B cell (primary cell): ENCODE results near the gene PI4KA. TPM values are rescaled to one million over a fixed set of nuclear protein-coding genes. Genes with fewer than 3 reads are reported as not detected.

Experiments used
- ATAC-seq: fragments of 200-7000 bp; cut with Tn5 transposase; one replicate; pipeline ENCODE4 v1.10.0; 2021; ENCODE audit warnings: low read depth, mild to moderate bottlenecking, moderate number of reproducible peaks, moderate library complexity
- CTCF ChIA-PET: fragments of 350-600 bp; sonication (Branson Sonifier 250); formaldehyde crosslinking; loops from one replicate; lab custom pipeline; 2021; ENCODE audit warnings: antibody characterized with exemption, inconsistent platforms; lab: Charles Lee
- POLR2A ChIA-PET: fragments of 350-600 bp; sonication (Branson Sonifier 250); formaldehyde crosslinking; loops from one replicate; lab custom pipeline; 2021; ENCODE audit warnings: antibody characterized with exemption; lab: Charles Lee
- DNase-seq: peaks from one replicate; pipeline ENCODE4 v3.0.0; 2013
- H2AFZ ChIP-seq: 2 replicates; pipeline ENCODE4 v1.6.1; 2012; ENCODE audit warnings: mild to moderate bottlenecking, low read depth, low read length; ENCODE audit not compliant: insufficient read depth, poor library complexity, severe bottlenecking
- H3K27ac ChIP-seq, 2 donors: 1 replicate in 1 of 2; 2 replicates in 1 of 2; pipeline ENCODE4 v1.5.1; 2012 to 2013; ENCODE audit warnings: low read length in 2 of 2, mild to moderate bottlenecking in 2 of 2, moderate library complexity in 1 of 2
- H3K27me3 ChIP-seq, 4 experiments: fragments of 200-600 bp in 1 of 4; sonication (generic) in 1 of 4; replicated peaks in 1 of 4; 1 replicate in 2 of 4; 2 replicates in 2 of 4; pipeline versions ENCODE4 v1.6.1 to v1.7.0; 2013 to 2016; ENCODE audit warnings: low read length in 3 of 4, mild to moderate bottlenecking in 2 of 4, mixed read lengths in 1 of 4, moderate library complexity in 1 of 4; ENCODE audit not compliant: insufficient read depth in 4 of 4, control insufficient read depth in 3 of 4; ENCODE audit errors: control extremely low read depth in 1 of 4
- H3K36me3 ChIP-seq, 2 experiments: replicated peaks in 1 of 2; 1 replicate in 1 of 2; 2 replicates in 1 of 2; pipeline versions ENCODE4 v1.6.1 to v1.7.1; 2013; ENCODE audit warnings: low read length in 1 of 2; ENCODE audit not compliant: insufficient read depth in 2 of 2, control insufficient read depth in 1 of 2; ENCODE audit errors: control extremely low read depth in 1 of 2, extremely low read depth in 1 of 2
- H3K4me1 ChIP-seq, 2 donors: fragments of 200-600 bp in 1 of 2; sonication (generic) in 1 of 2; 1 replicate in 1 of 2; 2 replicates in 1 of 2; pipeline versions ENCODE4 v1.5.1 to v1.6.1; 2013 to 2017; ENCODE audit warnings: low read length in 2 of 2; ENCODE audit not compliant: control insufficient read depth in 2 of 2, insufficient read depth in 2 of 2
- H3K4me2 ChIP-seq: replicated peaks from 2 replicates; pipeline ENCODE3; 2012; ENCODE audit warnings: mild to moderate bottlenecking, low read depth, low read length; ENCODE audit not compliant: poor library complexity, severe bottlenecking
- H3K4me3 ChIP-seq, 5 experiments: fragments of 200-600 bp in 1 of 5; sonication (generic) in 1 of 5; 1 replicate in 3 of 5; 2 replicates in 2 of 5; pipeline versions ENCODE4 v1.5.1 to v1.7.0; 2011 to 2016; ENCODE audit warnings: low read length in 4 of 5, mild to moderate bottlenecking in 4 of 5, low read depth in 2 of 5, control low read depth in 1 of 5, moderate library complexity in 1 of 5; ENCODE audit not compliant: insufficient read depth in 1 of 5; ENCODE audit errors: control extremely low read depth in 1 of 5, extremely low read depth in 1 of 5
- H3K79me2 ChIP-seq: fragments of 200-600 bp; sonication (generic); one replicate; pipeline ENCODE4 v1.6.0; 2016; ENCODE audit warnings: low read length; ENCODE audit not compliant: control insufficient read depth, insufficient read depth
- H3K9ac ChIP-seq: fragments of 200-600 bp; sonication (generic); 2 replicates; pipeline ENCODE4 v1.6.1; 2017; ENCODE audit warnings: mild to moderate bottlenecking, low read length, moderate library complexity
- H3K9me3 ChIP-seq, 3 donors: one replicate each; pipeline versions ENCODE4 v1.6.1 to v1.7.1; 2013; ENCODE audit warnings: low read length in 2 of 3; ENCODE audit not compliant: control insufficient read depth in 2 of 3, insufficient read depth in 1 of 3; ENCODE audit errors: control extremely low read depth in 1 of 3
- H4K20me1 ChIP-seq: 2 replicates; pipeline ENCODE4 v1.6.0; 2012; ENCODE audit warnings: mild to moderate bottlenecking, low read length; ENCODE audit not compliant: insufficient read depth, control insufficient read depth, poor library complexity, severe bottlenecking
- H3K27ac Mint-ChIP-seq: one replicate; pipeline ENCODE4 v1.8.0; 2021; ENCODE audit warnings: mixed read lengths
- H3K27me3 Mint-ChIP-seq: one replicate; pipeline ENCODE4 v1.8.0; 2021; ENCODE audit warnings: mixed read lengths
- H3K4me1 Mint-ChIP-seq: one replicate; pipeline ENCODE4 v1.8.0; 2021; ENCODE audit warnings: mixed read lengths
- H3K4me3 Mint-ChIP-seq: one replicate; pipeline ENCODE4 v1.8.0; 2021; ENCODE audit warnings: mixed read lengths
- H3K9me3 Mint-ChIP-seq: one replicate; pipeline ENCODE4 v1.8.0; 2022; ENCODE audit warnings: mixed read lengths; ENCODE audit not compliant: insufficient read depth
- CTCF ChIP-seq: fragments of 200-600 bp; IDR thresholded peaks from one replicate; pipeline ENCODE4 v1.8.0; 2022; ENCODE audit warnings: antibody characterized with exemption, mild to moderate bottlenecking
- EZH2 ChIP-seq: IDR thresholded peaks from 2 replicates; pipeline ENCODE4 v1.6.1; 2012; ENCODE audit warnings: borderline replicate concordance, low read depth, mild to moderate bottlenecking, moderate library complexity, low read length; ENCODE audit not compliant: insufficient read depth, poor library complexity, severe bottlenecking
- WGBS: methylation state at CpG from one replicate; pipeline ENCODE4 v1.1.5; 2013; ENCODE audit warnings: missing lambda C conversion rate; ENCODE audit not compliant: insufficient coverage; 5-methylcytosine and 5-hydroxymethylcytosine counted together
- intact Hi-C: fragments of 100-400 bp; cut with micrococcal nuclease; formaldehyde crosslinking; loops from one replicate; pipeline ENCODE4 v1.10.0; 2022
- polyA plus RNA-seq: library from polyadenylated mRNA; depleted of rRNA; stranded (reverse); fragments of >200 nt; gene quantifications from 2 replicates; pipeline ENCODE4 v1.2.3, GENCODE V29; 2012
- total RNA-seq, 2 donors: library from RNA; stranded (reverse); fragments of 120-200 nt in 1 of 2; gene quantifications; 1 replicate in 1 of 2; 2 replicates in 1 of 2; pipeline versions ENCODE4 v1.2.3 to v1.2.4, GENCODE V29; 2013 to 2022

PI4KA gene
- total and polyA plus RNA-seq, 2 donors (not counting 1 experiment from before 2014, with no cell fraction given) = 85.9 to 156 TPM

- peaks cover 67% of the 10 kb centered on the region for H4K20me1 ChIP-seq
- H3K27me3 Mint-ChIP-seq = no peaks in the 10 kb centered on the region
- H3K4me2 ChIP-seq = no peak overlapping the region
- no peaks in the 10 kb centered on the region for H3K27me3 ChIP-seq
- H3K9ac ChIP-seq = no peak overlapping the region
- no peak for ATAC-seq
- peaks cover 0 to 3% of the 10 kb centered on the region in 2 donors for H3K4me1 ChIP-seq
- H3K27ac ChIP-seq = no peak overlapping the region
- no peaks in the 10 kb centered on the region for H3K36me3 ChIP-seq
- peaks cover 95% of the 10 kb centered on the region for H3K79me2 ChIP-seq
- no peak overlapping the region for H3K4me3 Mint-ChIP-seq
- no peaks in the 10 kb centered on the region for H3K9me3 Mint-ChIP-seq
- no peak overlapping the region for H3K4me3 ChIP-seq
- no peaks in the 10 kb centered on the region for H3K9me3 ChIP-seq
- no peak for DNase-seq
- H2AFZ ChIP-seq = no peak overlapping the region
- POLR2A ChIA-PET = no interaction called here
- intact Hi-C loops = no loop called here
- TF ChIP-seq EZH2 (no peak), CTCF (no peak)
- no peak overlapping the region for H3K27ac Mint-ChIP-seq
- CTCF ChIA-PET = no interaction called here
- 90% methylated on average over 1 of the region's 5 CpGs for WGBS
- peaks cover 42% of the 10 kb centered on the region for H3K4me1 Mint-ChIP-seq
Observed at GRCh38 chr22:20844055-20845037, 14.3 kb downstream of the PI4KA start.

GRCh38 chr22:20843501-20843900 lies 15.1 kb downstream of the PI4KA start:
- Mint-ChIP-seq H3K4me3 (no peak overlapping the region), H3K4me1 (peaks cover 41% of the 10 kb centered on the region), H3K9me3 (no peaks in the 10 kb centered on the region), H3K27me3 (no peaks in the 10 kb centered on the region), H3K27ac (no peak overlapping the region)
- ChIA-PET CTCF (no interaction called here), POLR2A (no interaction called here)
- WGBS = 38% methylated on average over 1 of the region's 2 CpGs
- DNase-seq (no peak), ATAC-seq (no peak)
- peaks cover 0 to 3% of the 10 kb centered on the region in 2 donors for H3K4me1 ChIP-seq
- H3K27ac ChIP-seq = no peak overlapping the region
- H3K9me3 ChIP-seq = no peaks in the 10 kb centered on the region
- intact Hi-C loops = no loop called here
- H3K4me3 ChIP-seq = no peak overlapping the region
- H3K27me3 ChIP-seq = no peaks in the 10 kb centered on the region
- H4K20me1 ChIP-seq = peaks cover 69% of the 10 kb centered on the region
- H3K79me2 ChIP-seq = peaks cover 97% of the 10 kb centered on the region
- no peaks in the 10 kb centered on the region for H3K36me3 ChIP-seq
- H3K9ac ChIP-seq = no peak overlapping the region
- TF ChIP-seq EZH2 (no peak), CTCF (no peak)
- H3K4me2 ChIP-seq = no peak overlapping the region
- no peak overlapping the region for H2AFZ ChIP-seq
